ENCODE results near the gene DROSHA.

The DROSHA gene

DNA sequence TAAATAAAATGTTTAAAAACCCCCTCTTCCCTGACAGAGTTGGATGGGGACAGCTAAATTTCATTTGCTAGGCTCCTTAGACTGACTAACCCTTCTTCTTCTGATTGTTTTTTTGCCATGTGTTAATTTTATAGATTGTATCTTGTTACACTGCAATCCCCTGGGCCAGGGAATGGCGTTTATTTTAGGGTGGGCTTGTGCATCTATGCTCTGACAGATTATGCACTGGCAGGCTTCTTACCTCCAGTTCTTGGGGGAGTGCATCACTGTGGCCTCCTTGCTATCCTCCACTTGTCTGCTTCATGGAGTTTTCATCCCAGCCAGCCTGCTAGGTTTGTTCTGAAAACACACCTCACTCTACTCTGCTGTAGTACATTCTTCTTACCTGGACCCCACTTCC is 159.8 kb downstream of the DROSHA start:
- H3K36me3 ChIP-seq (ENCODE audit: control insufficient read depth in 1 of 2, insufficient read depth in 2 of 2, low read depth in 1 of 2, low read length in 2 of 2), result no peaks in the 10 kb centered on the region
- no peak overlapping the region for H3K4me2 ChIP-seq (ENCODE audit: low read length, poor library complexity, severe bottlenecking)
- no peak overlapping the region for H2BK12ac ChIP-seq (ENCODE audit: low read length in 2 of 2)
- H4K91ac ChIP-seq (ENCODE audit: low read length), result no peak overlapping the region
- no peaks in the 10 kb centered on the region for H3K9me3 ChIP-seq (ENCODE audit: control insufficient read depth, low read length)
- no peak overlapping the region for H3K27ac ChIP-seq (ENCODE audit: low read length, poor library complexity, severe bottlenecking)
- H3K4me3 ChIP-seq (ENCODE audit: insufficient read depth in 1 of 2, low read depth in 1 of 2, low read length in 2 of 2), result no peak overlapping the region
- H3K27me3 ChIP-seq (ENCODE audit: control insufficient read depth in 1 of 2, insufficient read depth in 1 of 2, low read length in 2 of 2), result peaks cover 0 to 11% of the 10 kb centered on the region in 2 experiments
- H3K79me1 ChIP-seq (replicated peaks; ENCODE audit: low read length, poor library complexity, severe bottlenecking), result no peaks in the 10 kb centered on the region
- H2AK5ac ChIP-seq (ENCODE audit: low read length, severe bottlenecking), result no peak overlapping the region
- no peak overlapping the region for H2BK120ac ChIP-seq (ENCODE audit: low read depth, low read length)
- no peak overlapping the region for H2AFZ ChIP-seq (ENCODE audit: low read depth, low read length)
- no peak overlapping the region for H4K8ac ChIP-seq (ENCODE audit: low read length)
- no peak overlapping the region for H2BK15ac ChIP-seq (ENCODE audit: low read depth, poor library complexity, severe bottlenecking)
- no peak overlapping the region for H3K9ac ChIP-seq (ENCODE audit: low read length)
- no peak overlapping the region for H3K14ac ChIP-seq (ENCODE audit: low read length in 2 of 2)
- H3K4me1 ChIP-seq (ENCODE audit: control insufficient read depth, insufficient read depth, low read depth, low read length), result peaks cover 1% of the 10 kb centered on the region
- no peak overlapping the region for H2BK5ac ChIP-seq (ENCODE audit: low read depth, low read length, poor library complexity, severe bottlenecking)
- no peak overlapping the region for H3K23ac ChIP-seq (ENCODE audit: low read length in 2 of 2)
- no peak overlapping the region for H3K18ac ChIP-seq (ENCODE audit: low read depth in 1 of 2, low read length in 2 of 2)
- no peak overlapping the region for H3K4ac ChIP-seq (ENCODE audit: low read depth in 1 of 2, low read length in 2 of 2)
- 47% methylated on average over 1 of the region's 1 CpG for WGBS
- DNase-seq, result no peak

DNA sequence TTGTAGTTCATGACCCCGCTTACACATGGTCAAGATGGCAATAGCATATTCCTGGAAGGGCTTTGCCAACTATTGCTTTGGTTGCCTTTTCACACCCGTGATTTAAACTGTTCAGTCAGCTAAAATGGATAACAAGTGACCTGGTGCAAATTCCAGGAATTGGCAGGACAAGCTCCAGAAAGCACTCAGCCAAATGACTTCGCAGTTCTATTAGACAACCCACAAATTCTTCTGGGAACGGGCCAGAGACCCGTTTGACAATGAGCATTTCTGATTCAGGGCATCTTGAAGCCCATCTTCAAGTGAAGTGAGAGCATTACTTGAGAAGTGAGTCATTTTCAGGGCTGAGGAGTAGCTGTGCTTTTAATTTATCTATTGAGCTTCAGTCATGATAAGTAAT is 165.0 kb downstream of the DROSHA start:
- no peak overlapping the region for H2AFZ ChIP-seq (ENCODE audit: low read depth, low read length)
- H3K79me1 ChIP-seq (replicated peaks; ENCODE audit: low read length, poor library complexity, severe bottlenecking), result no peaks in the 10 kb centered on the region
- H3K4me3 ChIP-seq (ENCODE audit: insufficient read depth in 1 of 2, low read depth in 1 of 2, low read length in 2 of 2), result no peak overlapping the region
- H2BK12ac ChIP-seq (ENCODE audit: low read length in 2 of 2), result no peak overlapping the region
- no peak overlapping the region for H3K4ac ChIP-seq (ENCODE audit: low read depth in 1 of 2, low read length in 2 of 2)
- DNase-seq, result no peak
- no peak overlapping the region for H3K18ac ChIP-seq (ENCODE audit: low read depth in 1 of 2, low read length in 2 of 2)
- H2BK5ac ChIP-seq (ENCODE audit: low read depth, low read length, poor library complexity, severe bottlenecking), result no peak overlapping the region
- H3K9me3 ChIP-seq (ENCODE audit: control insufficient read depth, low read length), result no peaks in the 10 kb centered on the region
- no peak overlapping the region for H2AK5ac ChIP-seq (ENCODE audit: low read length, severe bottlenecking)
- H3K14ac ChIP-seq (ENCODE audit: low read length in 2 of 2), result no peak overlapping the region
- no peak overlapping the region for H3K4me2 ChIP-seq (ENCODE audit: low read length, poor library complexity, severe bottlenecking)
- peaks cover 12% of the 10 kb centered on the region for H3K4me1 ChIP-seq (ENCODE audit: control insufficient read depth, insufficient read depth, low read depth, low read length)
- H3K27ac ChIP-seq (ENCODE audit: low read length, poor library complexity, severe bottlenecking), result peak overlapping the region; percentile 15
- H3K36me3 ChIP-seq (ENCODE audit: control insufficient read depth in 1 of 2, insufficient read depth in 2 of 2, low read depth in 1 of 2, low read length in 2 of 2), result no peaks in the 10 kb centered on the region
- H3K27me3 ChIP-seq (ENCODE audit: control insufficient read depth in 1 of 2, insufficient read depth in 1 of 2, low read length in 2 of 2), result peaks cover 0 to 6% of the 10 kb centered on the region in 2 experiments
- no peak overlapping the region for H3K23ac ChIP-seq (ENCODE audit: low read length in 2 of 2)
- WGBS, result 71% methylated on average over 5 of the region's 5 CpGs
- H2BK120ac ChIP-seq (ENCODE audit: low read depth, low read length), result no peak overlapping the region
- H2BK15ac ChIP-seq (ENCODE audit: low read depth, poor library complexity, severe bottlenecking), result no peak overlapping the region
- no peak overlapping the region for H4K91ac ChIP-seq (ENCODE audit: low read length)
- no peak overlapping the region for H4K8ac ChIP-seq (ENCODE audit: low read length)
- H3K9ac ChIP-seq (ENCODE audit: low read length), result no peak overlapping the region

DNA sequence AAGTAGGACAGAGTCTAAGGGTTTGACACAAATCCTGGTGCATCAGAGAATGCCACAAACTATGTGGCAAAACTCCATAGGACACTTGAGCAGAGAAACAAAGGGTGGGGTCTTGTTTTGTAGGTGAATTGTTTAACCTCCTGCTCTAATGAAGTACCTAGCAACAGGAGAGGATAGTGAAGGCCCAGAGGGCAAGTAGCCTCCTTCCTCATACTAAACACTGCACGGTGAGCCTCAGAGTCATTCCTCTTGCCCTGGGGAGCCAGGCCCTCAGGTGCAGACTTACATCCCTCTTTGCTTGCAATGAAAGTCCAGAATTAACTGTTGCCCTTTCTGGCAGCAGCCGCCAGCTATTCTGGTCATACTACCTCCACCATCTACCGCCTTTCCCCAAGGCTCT is 166.1 kb downstream of the DROSHA start:
- Histone ChIP-seq H2BK12ac (ENCODE audit: low read length in 2 of 2) (no peak overlapping the region), H2AFZ (ENCODE audit: low read depth, low read length) (no peak overlapping the region), H3K4me3 (ENCODE audit: insufficient read depth in 1 of 2, low read depth in 1 of 2, low read length in 2 of 2) (no peak overlapping the region), H3K36me3 (ENCODE audit: control insufficient read depth in 1 of 2, insufficient read depth in 2 of 2, low read depth in 1 of 2, low read length in 2 of 2) (no peaks in the 10 kb centered on the region), H2BK15ac (ENCODE audit: low read depth, poor library complexity, severe bottlenecking) (no peak overlapping the region), H3K27me3 (ENCODE audit: control insufficient read depth in 1 of 2, insufficient read depth in 1 of 2, low read length in 2 of 2) (no peaks in the 10 kb centered on the region), H3K4ac (ENCODE audit: low read depth in 1 of 2, low read length in 2 of 2) (no peak overlapping the region), H3K9me3 (ENCODE audit: control insufficient read depth, low read length) (no peaks in the 10 kb centered on the region), H3K18ac (ENCODE audit: low read depth in 1 of 2, low read length in 2 of 2) (no peak overlapping the region), H2BK5ac (ENCODE audit: low read depth, low read length, poor library complexity, severe bottlenecking) (peak overlapping the region; percentile 93), H3K4me1 (ENCODE audit: control insufficient read depth, insufficient read depth, low read depth, low read length) (peaks cover 12% of the 10 kb centered on the region), H2BK120ac (ENCODE audit: low read depth, low read length) (no peak overlapping the region), H3K9ac (ENCODE audit: low read length) (no peak overlapping the region), H2AK5ac (ENCODE audit: low read length, severe bottlenecking) (peak overlapping the region; percentile 76), H3K4me2 (ENCODE audit: low read length, poor library complexity, severe bottlenecking) (no peak overlapping the region), H3K79me1 (replicated peaks; ENCODE audit: low read length, poor library complexity, severe bottlenecking) (no peaks in the 10 kb centered on the region), H3K23ac (ENCODE audit: low read length in 2 of 2) (no peak overlapping the region), H4K91ac (ENCODE audit: low read length) (no peak overlapping the region), H3K14ac (ENCODE audit: low read length in 2 of 2) (no peak overlapping the region), H4K8ac (ENCODE audit: low read length) (no peak overlapping the region), H3K27ac (ENCODE audit: low read length, poor library complexity, severe bottlenecking) (peak overlapping the region; percentile 92)
- WGBS, result 85% methylated on average over 3 of the region's 3 CpGs
- DNase-seq, result no peak

DNA sequence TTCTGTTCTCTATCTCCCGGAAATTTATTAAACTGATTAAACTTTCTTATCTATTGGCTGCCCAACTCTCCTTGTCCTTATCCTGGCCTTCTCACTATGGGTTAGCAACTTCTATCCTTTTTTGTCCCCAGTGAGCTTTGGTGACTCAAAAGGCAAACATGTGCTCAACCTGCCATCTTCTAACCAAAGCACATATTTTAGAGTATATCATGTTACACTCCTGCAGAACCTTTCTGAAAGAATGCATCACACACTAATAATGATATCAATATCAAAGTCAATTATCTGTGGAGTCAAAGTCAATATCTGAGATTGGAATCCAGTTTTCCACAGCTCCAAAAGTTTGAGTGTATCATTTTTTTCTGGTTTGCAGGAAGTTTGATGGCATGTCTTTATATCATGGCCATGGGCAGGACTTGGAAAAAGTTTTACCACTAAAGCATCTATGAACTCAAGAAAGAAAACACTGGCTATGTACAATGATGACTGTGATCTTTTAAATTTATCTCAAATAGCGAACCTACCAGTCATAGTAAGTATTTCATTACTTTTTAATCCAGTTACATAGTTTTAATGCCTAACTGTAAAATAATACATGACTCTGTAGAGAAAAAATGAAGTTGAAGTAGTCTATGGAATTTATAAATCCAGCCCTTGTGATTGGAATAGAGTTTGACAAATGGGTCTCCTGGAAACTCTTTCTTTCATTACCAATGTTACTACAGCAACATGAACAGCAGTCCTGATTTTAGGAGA is 166.8 kb downstream of the DROSHA start:
- Histone ChIP-seq H3K4ac (ENCODE audit: low read depth in 1 of 2, low read length in 2 of 2) (no peak overlapping the region), H3K4me2 (ENCODE audit: low read length, poor library complexity, severe bottlenecking) (no peak overlapping the region), H4K91ac (ENCODE audit: low read length) (no peak overlapping the region), H3K9me3 (ENCODE audit: control insufficient read depth, low read length) (no peaks in the 10 kb centered on the region), H3K4me1 (ENCODE audit: control insufficient read depth, insufficient read depth, low read depth, low read length) (peaks cover 12% of the 10 kb centered on the region), H2BK12ac (ENCODE audit: low read length in 2 of 2) (no peak overlapping the region), H2AFZ (ENCODE audit: low read depth, low read length) (no peak overlapping the region), H3K4me3 (ENCODE audit: insufficient read depth in 1 of 2, low read depth in 1 of 2, low read length in 2 of 2) (no peak overlapping the region), H2BK120ac (ENCODE audit: low read depth, low read length) (no peak overlapping the region), H3K36me3 (ENCODE audit: control insufficient read depth in 1 of 2, insufficient read depth in 2 of 2, low read depth in 1 of 2, low read length in 2 of 2) (no peaks in the 10 kb centered on the region), H3K23ac (ENCODE audit: low read length in 2 of 2) (no peak overlapping the region), H3K27ac (ENCODE audit: low read length, poor library complexity, severe bottlenecking) (peak overlapping the region; percentile 98), H2AK5ac (ENCODE audit: low read length, severe bottlenecking) (no peak overlapping the region), H4K8ac (ENCODE audit: low read length) (no peak overlapping the region), H2BK15ac (ENCODE audit: low read depth, poor library complexity, severe bottlenecking) (no peak overlapping the region), H3K18ac (ENCODE audit: low read depth in 1 of 2, low read length in 2 of 2) (no peak overlapping the region), H3K9ac (ENCODE audit: low read length) (no peak overlapping the region), H3K79me1 (replicated peaks; ENCODE audit: low read length, poor library complexity, severe bottlenecking) (no peaks in the 10 kb centered on the region), H2BK5ac (ENCODE audit: low read depth, low read length, poor library complexity, severe bottlenecking) (peak overlapping the region; percentile 14), H3K14ac (ENCODE audit: low read length in 2 of 2) (no peak overlapping the region), H3K27me3 (ENCODE audit: control insufficient read depth in 1 of 2, insufficient read depth in 1 of 2, low read length in 2 of 2) (no peaks in the 10 kb centered on the region)
- WGBS, result 98% methylated on average over 1 of the region's 2 CpGs
- DNase-seq, result no peak

All from mesenchymal stem cell (in vitro differentiated cells and primary cell).